ENCODE measurements around the gene TECPR2. TPM values are rescaled to one million over a fixed set of nuclear protein-coding genes. Genes with fewer than 3 reads are reported as not detected.

The TECPR2 gene
- total and polyA plus RNA-seq, 2 of the 13 experiments (the other 11 are each of a cell fraction or from before 2014, with no cell fraction given), result 3.5 to 5.7 TPM

- peaks cover 13 to 34% of the 10 kb centered on the region in 2 experiments for H3K36me3 ChIP-seq (replicated peaks in 1 of 2; ENCODE audit: control insufficient read depth in 1 of 2, insufficient read depth in 2 of 2, low read length in 2 of 2)
- H3K9me3 ChIP-seq (ENCODE audit: low read length), result no peaks in the 10 kb centered on the region
- H3K9ac ChIP-seq (ENCODE audit: insufficient read depth, low read depth, low read length), result no peak overlapping the region
- BruUV-seq (replicated peaks), result no TSS peak
- no peak overlapping the region for H3K4me3 ChIP-seq (replicated peaks in 1 of 3; ENCODE audit: insufficient read depth in 1 of 3, low read depth in 2 of 3, low read length in 3 of 3)
- FAIRE-seq, result no peak
- H4K20me1 ChIP-seq (ENCODE audit: insufficient read depth, low read length), result no peaks in the 10 kb centered on the region
- TF ChIP-seq ARID2 (CRISPR knock-in tag; IDR thresholded peaks at IDR 0.05; ENCODE audit: borderline replicate concordance) (no peak), ZNF672 (CRISPR knock-in tag; IDR thresholded peaks at IDR 0.05) (no peak), MLLT10 (CRISPR knock-in tag; IDR thresholded peaks at IDR 0.05) (no peak), ZNF704 (CRISPR knock-in tag; IDR thresholded peaks at IDR 0.05; ENCODE audit: borderline replicate concordance) (no peak), MAFG (CRISPR knock-in tag; IDR thresholded peaks at IDR 0.05) (no peak)
- in situ Hi-C loops (cut with HindIII; ENCODE audit: extremely low pct_ligation_motif_present, low pct_unique_long_range_greater_than_20kb) (no loop called here), intact Hi-C loops (cut with micrococcal nuclease; ENCODE audit: unreplicated experiment) (no loop called here)
- no peaks in the 10 kb centered on the region for H3K79me2 ChIP-seq (ENCODE audit: insufficient read depth, low read length)
- H3K27me3 ChIP-seq (ENCODE audit: control insufficient read depth in 1 of 2, insufficient read depth in 2 of 2, low read length in 2 of 2), result no peaks in the 10 kb centered on the region
- H3K27ac ChIP-seq (ENCODE audit: extremely low read length, insufficient read depth, low read length), result no peak overlapping the region
- ATAC-seq, result no peak
- 96% methylated on average over 4 of the region's 4 CpGs for WGBS (ENCODE audit: low lambda C conversion rate)
- ChIA-PET CTCF (ENCODE audit: low intra/inter-chr PET ratio, low total read pairs) (no interaction called here), POLR2A (no interaction called here)
- H3K4me1 ChIP-seq (ENCODE audit: insufficient read depth, low read length), result peaks cover 17% of the 10 kb centered on the region
- no peak overlapping the region for H3K4me2 ChIP-seq (ENCODE audit: low read depth, low read length)
- H2AFZ ChIP-seq (ENCODE audit: low read length), result no peak overlapping the region
- no peak for DNase-seq (ENCODE audit: low spot score)
Measured at GRCh38 chr14:102346645-102347044, 16.1 kb upstream of the TECPR2 start.

GRCh38 chr14:102348376-102348775, 14.4 kb upstream of the TECPR2 start:
- ChIA-PET CTCF (ENCODE audit: low intra/inter-chr PET ratio, low total read pairs) (no interaction called here), POLR2A (no interaction called here)
- FAIRE-seq, result no peak
- BruUV-seq (replicated peaks), result no TSS peak
- no peak for ATAC-seq
- H3K9me3 ChIP-seq (ENCODE audit: low read length), result no peaks in the 10 kb centered on the region
- no peak overlapping the region for H3K9ac ChIP-seq (ENCODE audit: insufficient read depth, low read depth, low read length)
- intact Hi-C loops (cut with micrococcal nuclease; ENCODE audit: unreplicated experiment), result no loop called here
- no peak overlapping the region for H3K27ac ChIP-seq (ENCODE audit: extremely low read length, insufficient read depth, low read length)
- in situ Hi-C loops (cut with HindIII; ENCODE audit: extremely low pct_ligation_motif_present, low pct_unique_long_range_greater_than_20kb), result no loop called here
- DNase-seq (ENCODE audit: low spot score), result no peak
- no peak overlapping the region for H3K4me3 ChIP-seq (replicated peaks in 1 of 3; ENCODE audit: insufficient read depth in 1 of 3, low read depth in 2 of 3, low read length in 3 of 3)
- H3K4me2 ChIP-seq (ENCODE audit: low read depth, low read length), result no peak overlapping the region
- no peaks in the 10 kb centered on the region for H4K20me1 ChIP-seq (ENCODE audit: insufficient read depth, low read length)
- over 99% methylated on average over 11 of the region's 16 CpGs for WGBS (ENCODE audit: low lambda C conversion rate)
- peaks cover 17% of the 10 kb centered on the region for H3K4me1 ChIP-seq (ENCODE audit: insufficient read depth, low read length)
- no peak overlapping the region for H2AFZ ChIP-seq (ENCODE audit: low read length)
- H3K36me3 ChIP-seq (replicated peaks in 1 of 2; ENCODE audit: control insufficient read depth in 1 of 2, insufficient read depth in 2 of 2, low read length in 2 of 2), result peaks cover 17 to 38% of the 10 kb centered on the region in 2 experiments
- no peaks in the 10 kb centered on the region for H3K79me2 ChIP-seq (ENCODE audit: insufficient read depth, low read length)
- no peaks in the 10 kb centered on the region for H3K27me3 ChIP-seq (ENCODE audit: control insufficient read depth in 1 of 2, insufficient read depth in 2 of 2, low read length in 2 of 2)
- TF ChIP-seq PBX3 (CRISPR knock-in tag; IDR thresholded peaks at IDR 0.05; ENCODE audit: borderline replicate concordance) (no peak), ZNF367 (CRISPR knock-in tag; IDR thresholded peaks at IDR 0.05; ENCODE audit: borderline replicate concordance) (no peak), PTBP1 (IDR thresholded peaks at IDR 0.05; ENCODE audit: low read depth, low read length, poor library complexity, severe bottlenecking) (no peak), TERF1 (CRISPR knock-in tag; IDR thresholded peaks at IDR 0.05) (no peak), ZNF83 (CRISPR knock-in tag; IDR thresholded peaks at IDR 0.05; ENCODE audit: borderline replicate concordance) (no peak), ZFP1 (CRISPR knock-in tag; IDR thresholded peaks at IDR 0.05) (no peak), ELF4 (CRISPR knock-in tag; IDR thresholded peaks at IDR 0.05; ENCODE audit: borderline replicate concordance) (no peak), SAFB2 (CRISPR knock-in tag; IDR thresholded peaks at IDR 0.05; ENCODE audit: borderline replicate concordance, low read depth) (no peak), ZNF34 (CRISPR knock-in tag; IDR thresholded peaks at IDR 0.05; ENCODE audit: borderline replicate concordance) (no peak)
